Large intestine (tissue), 3 donors: ENCODE measurements around the gene GKN1. TPM values are rescaled to one million over a fixed set of nuclear protein-coding genes. Genes with fewer than 3 reads are reported as not detected.
A peak's percentile ranks its signal among the peaks of the same experiment; 100 is the strongest.

Experiments
- DNase-seq, 2 donors: peaks; one replicate each; pipeline versions ENCODE4 v3.0.0 to v3.0.0-alpha.2; 2013
- H3K27ac ChIP-seq: one replicate; pipeline ENCODE4 v1.5.1; 2013; ENCODE audit warnings: low read length
- H3K27me3 ChIP-seq: 2 replicates; pipeline ENCODE4 v1.6.1; 2013; ENCODE audit warnings: low read length; ENCODE audit not compliant: control insufficient read depth, insufficient read depth
- H3K36me3 ChIP-seq: 2 replicates; pipeline ENCODE4 v1.6.1; 2013; ENCODE audit warnings: low read length; ENCODE audit not compliant: control insufficient read depth, insufficient read depth
- H3K4me1 ChIP-seq: one replicate; pipeline ENCODE4 v1.6.1; 2013; ENCODE audit warnings: low read length; ENCODE audit not compliant: control insufficient read depth, insufficient read depth
- H3K4me3 ChIP-seq: one replicate; pipeline ENCODE4 v1.5.1; 2013; ENCODE audit warnings: low read length
- H3K9me3 ChIP-seq: one replicate; pipeline ENCODE4 v1.6.1; 2013; ENCODE audit warnings: mild to moderate bottlenecking, low read depth, low read length, moderate library complexity; ENCODE audit not compliant: control insufficient read depth
- WGBS: methylation state at CpG from one replicate; pipeline ENCODE4 v1.1.5; 2013; ENCODE audit warnings: low lambda C conversion rate; ENCODE audit not compliant: insufficient coverage; 5-methylcytosine and 5-hydroxymethylcytosine counted together
- polyA plus RNA-seq: library from polyadenylated mRNA; unstranded; fragments of 120-200 nt; gene quantifications from one replicate; pipeline ENCODE4 v1.2.1, GENCODE V29; 2013

Gene GKN1
- polyA plus RNA-seq, 1 donor, result not detected

DNA sequence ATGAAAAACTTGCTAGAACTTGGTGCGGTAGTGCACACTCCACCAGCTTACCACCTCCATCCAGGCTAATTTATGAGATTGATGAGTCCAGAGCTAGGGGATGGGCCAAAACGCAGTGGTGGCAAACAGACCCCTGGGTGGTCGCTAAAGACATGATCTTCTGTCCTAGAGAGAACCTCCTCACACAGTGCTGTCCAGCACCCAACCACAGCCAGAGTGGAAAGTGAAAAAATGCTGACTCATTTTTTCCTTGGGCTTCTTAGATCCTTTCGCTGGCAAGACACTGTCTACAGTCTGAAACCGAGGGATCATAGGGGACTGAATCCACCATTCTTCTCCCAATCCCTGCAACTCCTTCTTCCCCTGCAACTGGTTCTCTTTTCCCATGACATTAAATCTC is 42.6 kb downstream of the GKN1 start:
- no peak overlapping the region for H3K27ac ChIP-seq
- no peak for DNase-seq
- peaks cover 6% of the 10 kb centered on the region for H3K4me1 ChIP-seq
- H3K36me3 ChIP-seq, result no peaks in the 10 kb centered on the region
- no peak overlapping the region for H3K4me3 ChIP-seq
- H3K9me3 ChIP-seq, result peaks cover 6% of the 10 kb centered on the region
- WGBS, result 100% methylated on average over 2 of the region's 5 CpGs
- H3K27me3 ChIP-seq, result peaks cover 36% of the 10 kb centered on the region

GRCh38 chr2:69017835-69018234 is 43.4 kb downstream of the GKN1 start:
- WGBS, result 78% methylated on average over 2 of the region's 3 CpGs
- Histone ChIP-seq H3K27ac (no peak overlapping the region), H3K9me3 (peaks cover 6% of the 10 kb centered on the region), H3K4me1 (peaks cover 6% of the 10 kb centered on the region), H3K36me3 (no peaks in the 10 kb centered on the region), H3K4me3 (no peak overlapping the region), H3K27me3 (peaks cover 29% of the 10 kb centered on the region)
- no peak for DNase-seq

- no peak for DNase-seq
- Histone ChIP-seq H3K4me3 (no peak overlapping the region), H3K4me1 (peaks cover 2% of the 10 kb centered on the region), H3K9me3 (no peaks in the 10 kb centered on the region), H3K27me3 (peaks cover 20% of the 10 kb centered on the region), H3K36me3 (no peaks in the 10 kb centered on the region), H3K27ac (no peak overlapping the region)
- WGBS, result 40% methylated on average over 1 of the region's 4 CpGs
Observed at GRCh38 chr2:69018678-69019095, 44.3 kb downstream of the GKN1 start.

DNA sequence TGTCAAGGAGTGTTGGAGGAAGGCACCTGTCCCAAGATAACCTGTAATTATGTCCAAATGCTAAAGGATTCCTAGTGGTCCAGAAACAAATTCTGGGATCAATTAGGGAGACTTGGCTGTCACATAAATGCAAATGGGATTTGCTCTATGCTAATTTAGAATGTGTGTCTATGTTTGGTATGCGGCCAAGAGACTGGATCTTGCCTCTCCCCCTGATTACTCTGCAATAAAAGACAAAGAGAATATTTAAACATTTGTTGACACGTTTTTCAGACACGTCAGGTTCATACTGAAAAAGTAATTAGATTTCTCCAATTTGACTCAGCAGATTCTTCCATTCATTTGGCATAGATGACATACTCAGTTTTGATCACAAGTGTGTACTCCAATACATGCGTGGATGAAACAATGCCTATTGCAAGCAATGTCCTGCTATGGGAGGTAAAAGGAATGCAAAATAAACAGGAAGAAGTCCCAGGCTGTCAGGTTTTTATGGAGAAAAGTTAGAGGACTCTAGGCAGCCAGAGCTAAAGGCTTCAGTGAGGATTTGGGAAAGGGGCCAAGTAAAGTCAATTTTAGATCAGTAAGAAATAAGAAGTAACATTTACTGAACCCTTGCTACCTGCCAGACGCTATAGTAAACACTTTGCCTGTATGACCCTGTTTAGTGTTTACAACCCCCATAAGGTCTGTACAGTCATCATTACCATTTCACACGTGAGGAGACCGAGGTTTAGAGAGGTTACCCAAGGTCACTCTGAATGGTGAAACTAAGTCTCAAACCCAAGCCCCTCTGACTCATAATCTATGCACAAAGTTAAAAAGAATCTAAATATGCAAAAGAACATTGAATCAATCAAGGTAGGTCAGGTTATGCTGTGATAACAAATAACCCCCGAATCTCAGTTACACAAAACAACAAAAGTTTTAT is 46.3 kb downstream of the GKN1 start:
- 76% methylated on average over 3 of the region's 8 CpGs for WGBS
- Histone ChIP-seq H3K4me3 (no peak overlapping the region), H3K27ac (no peak overlapping the region), H3K9me3 (no peaks in the 10 kb centered on the region), H3K4me1 (peaks cover 2% of the 10 kb centered on the region), H3K27me3 (peaks cover 8% of the 10 kb centered on the region), H3K36me3 (no peaks in the 10 kb centered on the region)
- no peak for DNase-seq

GRCh38 chr2:69021727-69022126 is 47.3 kb downstream of the GKN1 start:
- Histone ChIP-seq H3K27me3 (peaks cover 8% of the 10 kb centered on the region), H3K9me3 (no peaks in the 10 kb centered on the region), H3K4me3 (no peak overlapping the region), H3K27ac (no peak overlapping the region), H3K4me1 (peaks cover 2% of the 10 kb centered on the region), H3K36me3 (no peaks in the 10 kb centered on the region)
- no peak for DNase-seq
- WGBS, result 71% methylated on average over 1 of the region's 4 CpGs

- Histone ChIP-seq H3K4me3 (no peak overlapping the region), H3K36me3 (no peaks in the 10 kb centered on the region), H3K9me3 (no peaks in the 10 kb centered on the region), H3K27me3 (peaks cover 5% of the 10 kb centered on the region), H3K4me1 (no peaks in the 10 kb centered on the region), H3K27ac (no peak overlapping the region)
- WGBS, result no CpG with 5 or more reads among the region's 1 CpG
- DNase-seq, result no peak
Observed at GRCh38 chr2:69022548-69022947, 48.1 kb downstream of the GKN1 start.

GRCh38 chr2:69023236-69023635 is 48.8 kb downstream of the GKN1 start:
- 100% methylated on average over 2 of the region's 2 CpGs for WGBS
- DNase-seq, result no peak
- H3K4me1 ChIP-seq, result no peaks in the 10 kb centered on the region

GRCh38 chr2:69026026-69026425 is 51.6 kb downstream of the GKN1 start:
- peak in 1 of 2 donors; percentile 12 for DNase-seq
- Histone ChIP-seq H3K4me3 (no peak overlapping the region), H3K4me1 (no peaks in the 10 kb centered on the region), H3K27ac (no peak overlapping the region), H3K36me3 (no peaks in the 10 kb centered on the region), H3K27me3 (no peaks in the 10 kb centered on the region), H3K9me3 (no peaks in the 10 kb centered on the region)
- no CpG with 5 or more reads among the region's 4 CpGs for WGBS

More at GRCh38 chr2:69023236-69023635, 48.8 kb downstream of the GKN1 start:
- H3K36me3 ChIP-seq, result no peaks in the 10 kb centered on the region
- no peak overlapping the region for H3K27ac ChIP-seq
- H3K27me3 ChIP-seq, result peaks cover 5% of the 10 kb centered on the region
- no peaks in the 10 kb centered on the region for H3K9me3 ChIP-seq
- no peak overlapping the region for H3K4me3 ChIP-seq

- Histone ChIP-seq H3K36me3 (no peaks in the 10 kb centered on the region), H3K4me3 (no peak overlapping the region), H3K4me1 (no peaks in the 10 kb centered on the region), H3K27ac (no peak overlapping the region), H3K9me3 (no peaks in the 10 kb centered on the region), H3K27me3 (no peaks in the 10 kb centered on the region)
- DNase-seq, result no peak
- 73% methylated on average over 4 of the region's 13 CpGs for WGBS
Observed at GRCh38 chr2:69026691-69027459, 52.4 kb downstream of the GKN1 start.
